ENCODE results near the gene COG7. TPM values are rescaled to one million over a fixed set of nuclear protein-coding genes. Genes with fewer than 3 reads are reported as not detected.
"Not testable (repeated sequence)": the region's sequence is repeated elsewhere in the genome, so short reads cannot be mapped to it uniquely, and the experiment has no call there.

The COG7 gene
- total RNA-seq, 4 donors from 2014 or later = 20.1 to 81.7 (median 50.4) TPM

GRCh38 chr16:23369416-23369815, 83.6 kb downstream of the COG7 start:
- TF ChIP-seq, protein P1, sequence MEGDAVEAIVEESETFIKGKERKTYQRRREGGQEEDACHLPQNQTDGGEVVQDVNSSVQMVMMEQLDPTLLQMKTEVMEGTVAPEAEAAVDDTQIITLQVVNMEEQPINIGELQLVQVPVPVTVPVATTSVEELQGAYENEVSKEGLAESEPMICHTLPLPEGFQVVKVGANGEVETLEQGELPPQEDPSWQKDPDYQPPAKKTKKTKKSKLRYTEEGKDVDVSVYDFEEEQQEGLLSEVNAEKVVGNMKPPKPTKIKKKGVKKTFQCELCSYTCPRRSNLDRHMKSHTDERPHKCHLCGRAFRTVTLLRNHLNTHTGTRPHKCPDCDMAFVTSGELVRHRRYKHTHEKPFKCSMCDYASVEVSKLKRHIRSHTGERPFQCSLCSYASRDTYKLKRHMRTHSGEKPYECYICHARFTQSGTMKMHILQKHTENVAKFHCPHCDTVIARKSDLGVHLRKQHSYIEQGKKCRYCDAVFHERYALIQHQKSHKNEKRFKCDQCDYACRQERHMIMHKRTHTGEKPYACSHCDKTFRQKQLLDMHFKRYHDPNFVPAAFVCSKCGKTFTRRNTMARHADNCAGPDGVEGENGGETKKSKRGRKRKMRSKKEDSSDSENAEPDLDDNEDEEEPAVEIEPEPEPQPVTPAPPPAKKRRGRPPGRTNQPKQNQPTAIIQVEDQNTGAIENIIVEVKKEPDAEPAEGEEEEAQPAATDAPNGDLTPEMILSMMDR (IDR thresholded peaks at IDR 0.05) = no peak
- no peak for TF ChIP-seq POLR2A (IDR thresholded peaks at IDR 0.05)
- no peaks in the 10 kb centered on the region for H3K9me3 ChIP-seq

DNA sequence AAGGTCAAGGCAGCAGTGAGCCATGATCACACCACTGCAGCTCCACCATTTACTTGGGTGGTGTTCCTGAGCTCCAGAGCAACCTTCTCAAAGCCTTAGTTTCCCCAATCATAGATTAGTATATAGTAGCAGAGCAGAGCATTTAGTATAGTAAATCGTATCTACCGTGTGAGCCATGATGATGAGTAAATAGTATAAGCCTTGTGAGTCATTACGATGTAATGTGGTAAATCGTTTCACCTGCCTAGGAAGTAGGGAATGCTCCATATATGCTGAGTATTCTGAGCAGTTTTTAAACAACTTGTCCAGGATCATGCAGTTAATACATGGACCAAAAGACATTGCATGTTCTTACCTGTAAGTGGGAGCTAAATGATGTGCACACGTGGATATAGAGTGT, 84.5 kb downstream of the COG7 start:
- no peaks in the 10 kb centered on the region for H3K9me3 ChIP-seq
- H3K27me3 ChIP-seq = no peaks in the 10 kb centered on the region
- H3K27ac ChIP-seq = no peak overlapping the region
- no peaks in the 10 kb centered on the region for H3K36me3 ChIP-seq
- DNase-seq = no peak
- H3K4me1 ChIP-seq = no peaks in the 10 kb centered on the region
- H3K4me3 ChIP-seq = no peak overlapping the region
- TF ChIP-seq POLR2A (IDR thresholded peaks at IDR 0.05) = no peak
- TF ChIP-seq, protein P1 (IDR thresholded peaks at IDR 0.05) = no peak

More at GRCh38 chr16:23369416-23369815, 83.6 kb downstream of the COG7 start:
- no peaks in the 10 kb centered on the region for H3K36me3 ChIP-seq
- H3K27me3 ChIP-seq = no peaks in the 10 kb centered on the region
- no peak overlapping the region for H3K4me3 ChIP-seq
- no peak for DNase-seq
- no peaks in the 10 kb centered on the region for H3K4me1 ChIP-seq
- no peak overlapping the region for H3K27ac ChIP-seq

- Histone ChIP-seq H3K4me3 (no peak overlapping the region), H3K4me1 (no peaks in the 10 kb centered on the region), H3K36me3 (no peaks in the 10 kb centered on the region), H3K9me3 (no peaks in the 10 kb centered on the region), H3K27ac (no peak overlapping the region), H3K27me3 (no peaks in the 10 kb centered on the region)
- no peak for DNase-seq
- TF ChIP-seq POLR2A (IDR thresholded peaks at IDR 0.05) = no peak
- TF ChIP-seq, protein P1 (IDR thresholded peaks at IDR 0.05) = no peak
These were observed 85.0 kb downstream of the COG7 start for GRCh38 chr16:23367988-23368387.

DNA sequence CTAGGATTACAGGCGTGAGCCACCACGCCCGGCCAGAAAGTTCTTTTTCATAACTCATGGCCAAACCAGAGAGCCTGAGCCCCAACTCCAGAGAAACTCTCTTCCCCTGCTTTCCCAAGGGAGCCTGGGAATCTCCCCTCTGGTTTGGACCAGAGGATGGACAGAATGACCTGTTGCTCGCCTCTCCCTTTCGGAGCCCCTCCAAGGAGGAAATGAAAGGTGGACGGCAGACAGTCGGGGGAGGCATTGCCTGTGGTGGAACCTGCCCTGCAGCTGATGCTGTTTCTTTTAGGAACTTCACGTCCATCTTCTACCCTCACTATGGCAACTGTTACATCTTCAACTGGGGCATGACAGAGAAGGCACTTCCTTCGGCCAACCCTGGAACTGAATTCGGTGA, 85.4 kb downstream of the COG7 start:
- DNase-seq = no peak
- Histone ChIP-seq H3K4me1 (no peaks in the 10 kb centered on the region), H3K36me3 (no peaks in the 10 kb centered on the region), H3K4me3 (no peak overlapping the region), H3K27me3 (no peaks in the 10 kb centered on the region), H3K27ac (no peak overlapping the region), H3K9me3 (no peaks in the 10 kb centered on the region)
- TF ChIP-seq, protein P1 (IDR thresholded peaks at IDR 0.05) = no peak
- TF ChIP-seq POLR2A (IDR thresholded peaks at IDR 0.05) = no peak

GRCh38 chr16:23366341-23366740, 86.6 kb downstream of the COG7 start:
- not testable (repeated sequence) for H3K9me3 ChIP-seq, H3K36me3 ChIP-seq, H3K4me1 ChIP-seq, H3K4me3 ChIP-seq, H3K27me3 ChIP-seq, DNase-seq, H3K27ac ChIP-seq

GRCh38 chr16:23365602-23366240, 87.3 kb downstream of the COG7 start:
- no peak for TF ChIP-seq POLR2A (IDR thresholded peaks at IDR 0.05)
- TF ChIP-seq, protein P1 (IDR thresholded peaks at IDR 0.05) = no peak
- no peaks in the 10 kb centered on the region for H3K4me1 ChIP-seq
- H3K27ac ChIP-seq = no peak overlapping the region
- no peaks in the 10 kb centered on the region for H3K27me3 ChIP-seq
- H3K36me3 ChIP-seq = no peaks in the 10 kb centered on the region
- no peaks in the 10 kb centered on the region for H3K9me3 ChIP-seq
- H3K4me3 ChIP-seq = no peak overlapping the region
- peak in 1 of 3 donors; percentile 11 for DNase-seq

Measured in Peyer's patch (tissue), 4 donors.